HepG2 (cell line): ENCODE measurements around the gene CDK3. TPM values are rescaled to one million over a fixed set of nuclear protein-coding genes. Genes with fewer than 3 reads are reported as not detected.

Experiments
- ATAC-seq: fragments of 200-7000 bp; cut with Tn5 transposase; 3 replicates; pipeline ENCODE4 v1.9.1; 2020; ENCODE audit warnings: mild to moderate bottlenecking, moderate library complexity
- BruUV-seq: library from RNA; stranded (reverse); fragments of 400-500 nt; replicated peaks from 2 replicates; lab custom pipeline; 2021; lab: Mats Ljungman, UMichigan
- CTCF ChIA-PET: fragments of 300-600 bp; formaldehyde crosslinking; extraction: SDS; loops from one replicate; lab custom pipeline; 2021; ENCODE audit warnings: low total read pairs, inconsistent platforms, low intra/inter-chr PET ratio; lab: Yijun Ruan, JAX
- POLR2A ChIA-PET: fragments of 350-600 bp; sonication (Branson Sonifier 250); formaldehyde crosslinking; loops from one replicate; lab custom pipeline; 2020; ENCODE audit warnings: antibody characterized with exemption, inconsistent platforms; lab: Yijun Ruan, JAX
- DNase-seq: peaks from one replicate; pipeline ENCODE4 v3.0.0-alpha.2; 2015; ENCODE audit warnings: low spot score
- FAIRE-seq: peaks from 3 replicates; lab custom pipeline; 2011; peaks lifted over from hg19 to GRCh38; lab: Jason Lieb, UNC
- H2AFZ ChIP-seq: one replicate; pipeline ENCODE4 v1.6.1; 2011; ENCODE audit warnings: low read length, inconsistent platforms
- H3K27ac ChIP-seq: fragments of 300-600 bp; 3 replicates; pipeline ENCODE4 v1.8.0; 2011; ENCODE audit warnings: mixed run types, mild to moderate bottlenecking, mixed read lengths, low read length, inconsistent platforms; ENCODE audit not compliant: insufficient read depth; ENCODE audit errors: extremely low read length
- H3K27me3 ChIP-seq, 2 experiments: fragments of 200-600 bp in 1 of 2; 2 replicates in 1 of 2; 3 replicates in 1 of 2; pipeline versions ENCODE4 v1.6.0 to v1.8.0; 2011; ENCODE audit warnings: low read length in 2 of 2, mild to moderate bottlenecking in 2 of 2, moderate library complexity in 2 of 2, inconsistent platforms in 1 of 2; ENCODE audit not compliant: insufficient read depth in 2 of 2, control insufficient read depth in 1 of 2
- H3K36me3 ChIP-seq, 2 experiments: fragments of 200-600 bp in 1 of 2; replicated peaks in 1 of 2; 2 replicates in 1 of 2; 3 replicates in 1 of 2; pipeline versions ENCODE4 v1.5.1 to v1.8.0; 2011; ENCODE audit warnings: low read length in 2 of 2, inconsistent platforms in 1 of 2; ENCODE audit not compliant: insufficient read depth in 2 of 2, control insufficient read depth in 1 of 2
- H3K4me1 ChIP-seq: 2 replicates; pipeline ENCODE4 v1.5.1; 2012; ENCODE audit warnings: low read length, inconsistent platforms; ENCODE audit not compliant: insufficient read depth
- H3K4me2 ChIP-seq: 2 replicates; pipeline ENCODE4 v1.6.0; 2011; ENCODE audit warnings: low read depth, low read length, inconsistent platforms
- H3K4me3 ChIP-seq, 3 experiments: fragments of 200-600 bp in 1 of 3; sonication (generic), shearing (Covaris generic) in 1 of 3; replicated peaks in 1 of 3; 2 replicates each; pipeline ENCODE4 v1.5.1; 2011 to 2016; ENCODE audit warnings: low read length in 3 of 3, inconsistent platforms in 2 of 3, low read depth in 2 of 3, mild to moderate bottlenecking in 2 of 3, control low read depth in 1 of 3, mixed read lengths in 1 of 3; ENCODE audit not compliant: insufficient read depth in 1 of 3
- H3K79me2 ChIP-seq: one replicate; pipeline ENCODE4 v1.6.1; 2011; ENCODE audit warnings: low read length, inconsistent platforms; ENCODE audit not compliant: insufficient read depth
- H3K9ac ChIP-seq: 2 replicates; pipeline ENCODE4 v1.6.0; 2011; ENCODE audit warnings: mild to moderate bottlenecking, low read depth, low read length, inconsistent platforms; ENCODE audit not compliant: insufficient read depth
- H3K9me3 ChIP-seq: 2 replicates; pipeline ENCODE4 v1.5.1; 2012; ENCODE audit warnings: mild to moderate bottlenecking, low read length
- H4K20me1 ChIP-seq: 2 replicates; pipeline ENCODE4 v1.6.0; 2011; ENCODE audit warnings: inconsistent platforms, mild to moderate bottlenecking, low read length, moderate library complexity; ENCODE audit not compliant: insufficient read depth
- CERS6 ChIP-seq: sonication (generic); formaldehyde crosslinking; IDR thresholded peaks from 2 replicates; pipeline ENCODE4 v1.5.0; 2020; ENCODE audit warnings: missing genetic modification reagents
- KLF11 ChIP-seq: IDR thresholded peaks from 2 replicates; pipeline ENCODE4 v1.6.1; 2016; ENCODE audit warnings: missing compliant biosample characterization
- PBX2 ChIP-seq: IDR thresholded peaks from 2 replicates; pipeline ENCODE4 v1.6.1; 2016; ENCODE audit warnings: control low read depth
- PCBP2 ChIP-seq: fragments of 200-400 bp; formaldehyde crosslinking; optimal IDR thresholded peaks from 2 replicates; pipeline ENCODE3; 2018; ENCODE audit warnings: low read length, low read depth; ENCODE audit not compliant: poor library complexity, severe bottlenecking
- PHF21A ChIP-seq: sonication (generic); formaldehyde crosslinking; IDR thresholded peaks from 2 replicates; pipeline ENCODE4 v1.5.0; 2020; ENCODE audit warnings: mild to moderate bottlenecking, missing genetic modification reagents
- POLR2AphosphoS2 ChIP-seq: IDR thresholded peaks from 2 replicates; pipeline ENCODE4 v1.6.1; 2011; ENCODE audit warnings: low read depth, low read length, improper control_type of control experiment
- SETDB1 ChIP-seq: sonication (generic); formaldehyde crosslinking; IDR thresholded peaks from 2 replicates; pipeline ENCODE4 v1.5.1; 2020; ENCODE audit warnings: missing genetic modification reagents, mild to moderate bottlenecking, borderline replicate concordance
- SIN3B ChIP-seq: fragments of 150-350 bp; IDR thresholded peaks from 2 replicates; pipeline ENCODE4 v1.6.1; 2014; ENCODE audit warnings: low read length
- SRY ChIP-seq: sonication (generic); formaldehyde crosslinking; IDR thresholded peaks from 2 replicates; pipeline ENCODE4 v1.8.0; 2022; ENCODE audit warnings: mild to moderate bottlenecking, missing genetic modification reagents
- SUZ12 ChIP-seq: fragments of 150-350 bp; IDR thresholded peaks from 2 replicates; pipeline ENCODE4 v1.6.1; 2014; ENCODE audit warnings: low read depth, low read length
- TBX3 ChIP-seq: fragments of 450-650 bp; IDR thresholded peaks from 2 replicates; pipeline ENCODE4 v1.6.1; 2017; ENCODE audit warnings: antibody characterized with exemption, mild to moderate bottlenecking, inconsistent platforms, borderline replicate concordance
- THAP11 ChIP-seq: IDR thresholded peaks from 2 replicates; pipeline ENCODE4 v1.6.1; 2016; ENCODE audit warnings: missing biosample characterization, missing genetic modification reagents
- ZNF225 ChIP-seq: sonication (generic); formaldehyde crosslinking; IDR thresholded peaks from 2 replicates; pipeline ENCODE4 v1.4.0; 2020; ENCODE audit warnings: mild to moderate bottlenecking, missing genetic modification reagents
- ZNF3 ChIP-seq: IDR thresholded peaks from 2 replicates; pipeline ENCODE4 v1.7.0; 2017; ENCODE audit warnings: inconsistent platforms
- ZNF460 ChIP-seq: sonication (generic); formaldehyde crosslinking; IDR thresholded peaks from 2 replicates; pipeline ENCODE4 v1.5.1; 2020; ENCODE audit warnings: missing genetic modification reagents, mild to moderate bottlenecking, borderline replicate concordance
- ZNF510 ChIP-seq: sonication (generic); formaldehyde crosslinking; IDR thresholded peaks from 2 replicates; pipeline ENCODE4 v1.4.0; 2020; ENCODE audit warnings: low read depth, mild to moderate bottlenecking, missing genetic modification reagents
- ZNF564 ChIP-seq: sonication (generic); formaldehyde crosslinking; IDR thresholded peaks from 2 replicates; pipeline ENCODE4 v1.8.1; 2023; ENCODE audit warnings: mild to moderate bottlenecking, missing genetic modification reagents
- WGBS: methylation state at CpG from one replicate; pipeline ENCODE4 v1.1.6; 2017; ENCODE audit warnings: low lambda C conversion rate; 5-methylcytosine and 5-hydroxymethylcytosine counted together
- in situ Hi-C: cut with HindIII; loops from 2 replicates; pipeline ENCODE4 v1.10.0; 2017; ENCODE audit warnings: low pct_unique_long_range_greater_than_20kb; ENCODE audit not compliant: extremely low pct_ligation_motif_present
- intact Hi-C: fragments of 100-400 bp; cut with micrococcal nuclease; formaldehyde crosslinking; loops from one replicate; pipeline ENCODE4 v1.10.0; 2022; ENCODE audit not compliant: unreplicated experiment
- polyA plus RNA-seq, 8 experiments: library from polyadenylated mRNA; depleted of rRNA in 3 of 8; stranded (reverse) in 7 of 8; unstranded in 1 of 8; fragments of >200 nt; fragmentation: Illumina TruSeq in 4 of 8; extraction: Trizol in 4 of 8; gene quantifications; 2 replicates each; pipeline versions ENCODE4 v1.2.1 to v1.2.3, GENCODE V29; 2011 to 2016; ENCODE audit warnings: low read depth in 4 of 8, missing spikeins in 1 of 8, mixed read lengths in 1 of 8; ENCODE audit not compliant: insufficient read depth in 1 of 8
- total RNA-seq, 5 experiments: library from RNA; depleted of rRNA; stranded (reverse); fragments of >200 nt; fragmentation: Illumina TruSeq; extraction: Trizol; gene quantifications; 2 replicates each; pipeline ENCODE4 v1.2.3, GENCODE V29; 2016; ENCODE audit warnings: low read depth in 1 of 5
- TF ChIP-seq, protein P1 (sequence below): sonication (generic); formaldehyde crosslinking; conservative IDR thresholded peaks from 2 replicates; pipeline ENCODE4 v1.8.0; 2022; ENCODE audit warnings: missing genetic modification reagents

CDK3 gene
- total and polyA plus RNA-seq, 2 of the 13 experiments (the other 11 are each of a cell fraction or from before 2014, with no cell fraction given), result 5.8 to 11.4 TPM

GRCh38 chr17:75976175-75976848, 24.3 kb upstream of the CDK3 start (continued):
- no peak for TF ChIP-seq CERS6 (CRISPR knock-in tag)
- TF ChIP-seq PHF21A, result peak; percentile 64
- no peak for TF ChIP-seq SUZ12
- TF ChIP-seq ZNF564 (CRISPR knock-in tag), result 0 out of 2 replicates have a peak, but pooled peaks have one; percentile 51
- TF ChIP-seq SETDB1 (CRISPR knock-in tag), result no peak
- TF ChIP-seq ZNF460 (CRISPR knock-in tag), result peak; percentile 30; the same call in 1 of the 2 replicates

- H2AFZ ChIP-seq, result no peak within 1 kb of the TSS
- BruUV-seq, result no TSS peak
- FAIRE-seq (peak; percentile 72), DNase-seq (peak; percentile 98), ATAC-seq (peak; percentile 87)
- H3K36me3 ChIP-seq, result peaks cover 0 to 5% of the 10 kb centered on the region in 2 experiments; a peak in 2 of 5 replicates
- intact Hi-C loops, result loop anchor here (1.0 to 2.0 kb wide), 3 partner anchors 14 to 74 kb away; partner anchors contain the start of gene MRPL38
- ChIA-PET POLR2A (interaction anchor here (0.6 to 11.5 kb wide), 20 partner anchors 9 to 199 kb away, joined by 3 to 481 read pairs (median 5); partner anchors contain the start of genes CDK3, EXOC7, FBF1 and MRPL38), CTCF (interaction anchor here (1.4 kb wide), 1 partner anchor 27 kb away, joined by 4 read pairs; no protein-coding TSS in a partner anchor)
- peak within 1 kb of the TSS; percentile 99 for H3K27ac ChIP-seq
- H3K9ac ChIP-seq, result peak within 1 kb of the TSS; percentile 91
- under 1% methylated on average over 64 of the region's 72 CpGs for WGBS
- peak within 1 kb of the TSS; percentile 74 to 98 (median 93) for H3K4me3 ChIP-seq
- peak within 1 kb of the TSS; percentile 87 for H3K4me2 ChIP-seq
- in situ Hi-C loops, result no loop called here
- peaks cover 3% of the 10 kb centered on the region; the same call in 1 of the 2 replicates for H4K20me1 ChIP-seq
- H3K9me3 ChIP-seq, result no peaks in the 10 kb centered on the region
- no peaks in the 10 kb centered on the region; a peak in 1 of 5 replicates for H3K27me3 ChIP-seq
- peaks cover 43% of the 10 kb centered on the region for H3K79me2 ChIP-seq
- peaks cover 80% of the 10 kb centered on the region for H3K4me1 ChIP-seq
- peak; percentile 90 for TF ChIP-seq ZNF510 (CRISPR knock-in tag)
- peak; percentile 82; the same call in 1 of the 2 replicates for TF ChIP-seq KLF11
- peak; percentile 78; the same call in 1 of the 2 replicates for TF ChIP-seq TBX3
- peak; percentile 86 for TF ChIP-seq THAP11 (CRISPR knock-in tag)
- TF ChIP-seq PBX2 (CRISPR knock-in tag), result peak; percentile 91
- TF ChIP-seq ZNF3 (CRISPR knock-in tag), result no peak
- TF ChIP-seq, protein P1, sequence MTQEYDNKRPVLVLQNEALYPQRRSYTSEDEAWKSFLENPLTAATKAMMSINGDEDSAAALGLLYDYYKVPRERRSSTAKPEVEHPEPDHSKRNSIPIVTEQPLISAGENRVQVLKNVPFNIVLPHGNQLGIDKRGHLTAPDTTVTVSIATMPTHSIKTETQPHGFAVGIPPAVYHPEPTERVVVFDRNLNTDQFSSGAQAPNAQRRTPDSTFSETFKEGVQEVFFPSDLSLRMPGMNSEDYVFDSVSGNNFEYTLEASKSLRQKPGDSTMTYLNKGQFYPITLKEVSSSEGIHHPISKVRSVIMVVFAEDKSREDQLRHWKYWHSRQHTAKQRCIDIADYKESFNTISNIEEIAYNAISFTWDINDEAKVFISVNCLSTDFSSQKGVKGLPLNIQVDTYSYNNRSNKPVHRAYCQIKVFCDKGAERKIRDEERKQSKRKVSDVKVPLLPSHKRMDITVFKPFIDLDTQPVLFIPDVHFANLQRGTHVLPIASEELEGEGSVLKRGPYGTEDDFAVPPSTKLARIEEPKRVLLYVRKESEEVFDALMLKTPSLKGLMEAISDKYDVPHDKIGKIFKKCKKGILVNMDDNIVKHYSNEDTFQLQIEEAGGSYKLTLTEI, result no peak
- TF ChIP-seq ZNF225 (CRISPR knock-in tag), result peak; percentile 3; the same call in 1 of the 2 replicates
- 0 out of 2 replicates have a peak, but pooled peaks have one; percentile 17 for TF ChIP-seq SIN3B
- TF ChIP-seq PCBP2, result no peak
- TF ChIP-seq POLR2AphosphoS2, result 0 out of 2 replicates have a peak, but pooled peaks have one; percentile 27
- TF ChIP-seq SRY, result no peak; the same call in 1 of the 2 replicates
These were observed 21.5 kb upstream of the CDK3 start, which contains the start of the genes ACOX1 and TEN1 for GRCh38 chr17:75978938-75979704. ACOX1 (minus strand) TSS chr17:75979166; CDS start chr17:75979073, 93 bp downstream. TEN1 (plus strand) TSS chr17:75979240; CDS start chr17:75986193, 6,953 bp downstream.
